ENCODE measurements around the gene EVC.

Gene EVC

GRCh38 chr4:5795580-5795979, 84.6 kb downstream of the EVC start:
- no peak for DNase-seq (ENCODE audit: insufficient read length)
- TF ChIP-seq POLR2A (IDR thresholded peaks at IDR 0.05; ENCODE audit: low read depth, low read length) = no peak
- TF ChIP-seq TAF1 (IDR thresholded peaks at IDR 0.05; ENCODE audit: borderline replicate concordance, low read depth, low read length) = no peak
- no peak for TF ChIP-seq POLR2AphosphoS5 (IDR thresholded peaks at IDR 0.05; ENCODE audit: low read depth, low read length)
- FAIRE-seq = no peak

- no peak for FAIRE-seq
- DNase-seq (ENCODE audit: insufficient read length) = no peak
- no peak for TF ChIP-seq POLR2AphosphoS5 (IDR thresholded peaks at IDR 0.05; ENCODE audit: low read depth, low read length)
- TF ChIP-seq TAF1 (IDR thresholded peaks at IDR 0.05; ENCODE audit: borderline replicate concordance, low read depth, low read length) = no peak
- no peak for TF ChIP-seq POLR2A (IDR thresholded peaks at IDR 0.05; ENCODE audit: low read depth, low read length)
Observed at GRCh38 chr4:5796976-5797375, 86.0 kb downstream of the EVC start.

GRCh38 chr4:5797866-5798265, 86.9 kb downstream of the EVC start:
- DNase-seq (ENCODE audit: insufficient read length) (no peak), FAIRE-seq (no peak)
- no peak for TF ChIP-seq POLR2A (IDR thresholded peaks at IDR 0.05; ENCODE audit: low read depth, low read length)

- no peak for DNase-seq (ENCODE audit: insufficient read length)
Observed at GRCh38 chr4:5798462-5798861, 87.5 kb downstream of the EVC start.

GRCh38 chr4:5798946-5799345, 87.9 kb downstream of the EVC start:
- TF ChIP-seq POLR2A (IDR thresholded peaks at IDR 0.05; ENCODE audit: low read depth, low read length) (no peak), TAF1 (IDR thresholded peaks at IDR 0.05; ENCODE audit: borderline replicate concordance, low read depth, low read length) (no peak), POLR2AphosphoS5 (IDR thresholded peaks at IDR 0.05; ENCODE audit: low read depth, low read length) (no peak)
- FAIRE-seq (no peak), DNase-seq (ENCODE audit: insufficient read length) (no peak)

More at GRCh38 chr4:5798462-5798861, 87.5 kb downstream of the EVC start:
- TF ChIP-seq POLR2A (IDR thresholded peaks at IDR 0.05; ENCODE audit: low read depth, low read length) = no peak
- no peak for TF ChIP-seq POLR2AphosphoS5 (IDR thresholded peaks at IDR 0.05; ENCODE audit: low read depth, low read length)
- TF ChIP-seq TAF1 (IDR thresholded peaks at IDR 0.05; ENCODE audit: borderline replicate concordance, low read depth, low read length) = no peak
- no peak for FAIRE-seq

GRCh38 chr4:5799406-5799805, 88.4 kb downstream of the EVC start:
- TF ChIP-seq POLR2AphosphoS5 (IDR thresholded peaks at IDR 0.05; ENCODE audit: low read depth, low read length) (no peak), POLR2A (IDR thresholded peaks at IDR 0.05; ENCODE audit: low read depth, low read length) (no peak), TAF1 (IDR thresholded peaks at IDR 0.05; ENCODE audit: borderline replicate concordance, low read depth, low read length) (no peak)
- DNase-seq (ENCODE audit: insufficient read length) = no peak
- FAIRE-seq = no peak

- FAIRE-seq = no peak
- no peak for DNase-seq (ENCODE audit: insufficient read length)
- no peak for TF ChIP-seq POLR2AphosphoS5 (IDR thresholded peaks at IDR 0.05; ENCODE audit: low read depth, low read length)
- no peak for TF ChIP-seq TAF1 (IDR thresholded peaks at IDR 0.05; ENCODE audit: borderline replicate concordance, low read depth, low read length)
- no peak for TF ChIP-seq POLR2A (IDR thresholded peaks at IDR 0.05; ENCODE audit: low read depth, low read length)
Observed at GRCh38 chr4:5800496-5800895, 89.5 kb downstream of the EVC start.

- TF ChIP-seq TAF1 (IDR thresholded peaks at IDR 0.05; ENCODE audit: borderline replicate concordance, low read depth, low read length) (no peak), POLR2AphosphoS5 (IDR thresholded peaks at IDR 0.05; ENCODE audit: low read depth, low read length) (no peak), POLR2A (IDR thresholded peaks at IDR 0.05; ENCODE audit: low read depth, low read length) (no peak)
- no peak for DNase-seq (ENCODE audit: insufficient read length)
- no peak for FAIRE-seq
Observed at GRCh38 chr4:5801696-5802095, 90.7 kb downstream of the EVC start.

GRCh38 chr4:5802565-5802964, 91.6 kb downstream of the EVC start:
- TF ChIP-seq POLR2AphosphoS5 (IDR thresholded peaks at IDR 0.05; ENCODE audit: low read depth, low read length) (no peak), POLR2A (IDR thresholded peaks at IDR 0.05; ENCODE audit: low read depth, low read length) (no peak), TAF1 (IDR thresholded peaks at IDR 0.05; ENCODE audit: borderline replicate concordance, low read depth, low read length) (no peak)
- no peak for FAIRE-seq
- DNase-seq (ENCODE audit: insufficient read length) = no peak

GRCh38 chr4:5804656-5805055, 93.7 kb downstream of the EVC start:
- no peak for TF ChIP-seq POLR2AphosphoS5 (IDR thresholded peaks at IDR 0.05; ENCODE audit: low read depth, low read length)
- no peak for TF ChIP-seq POLR2A (IDR thresholded peaks at IDR 0.05; ENCODE audit: low read depth, low read length)
- TF ChIP-seq TAF1 (IDR thresholded peaks at IDR 0.05; ENCODE audit: borderline replicate concordance, low read depth, low read length) = no peak
- DNase-seq (ENCODE audit: insufficient read length) (no peak), FAIRE-seq (no peak)

GRCh38 chr4:5805270-5805669, 94.3 kb downstream of the EVC start:
- no peak for DNase-seq (ENCODE audit: insufficient read length)
- TF ChIP-seq POLR2A (IDR thresholded peaks at IDR 0.05; ENCODE audit: low read depth, low read length) (no peak), TAF1 (IDR thresholded peaks at IDR 0.05; ENCODE audit: borderline replicate concordance, low read depth, low read length) (no peak), POLR2AphosphoS5 (IDR thresholded peaks at IDR 0.05; ENCODE audit: low read depth, low read length) (no peak)
- FAIRE-seq = no peak

GRCh38 chr4:5808081-5808741, 97.2 kb downstream of the EVC start:
- DNase-seq (ENCODE audit: insufficient read length) (no peak), FAIRE-seq (no peak)
- TF ChIP-seq POLR2A (IDR thresholded peaks at IDR 0.05; ENCODE audit: low read depth, low read length) (no peak), POLR2AphosphoS5 (IDR thresholded peaks at IDR 0.05; ENCODE audit: low read depth, low read length) (no peak), TAF1 (IDR thresholded peaks at IDR 0.05; ENCODE audit: borderline replicate concordance, low read depth, low read length) (no peak)
